ENCODE measurements around the gene TOB2. TPM values are rescaled to one million over a fixed set of nuclear protein-coding genes. Genes with fewer than 3 reads are reported as not detected.
"Not testable (repeated sequence)": the region's sequence is repeated elsewhere in the genome, so short reads cannot be mapped to it uniquely, and the experiment has no call there.

The TOB2 gene
- total and polyA plus RNA-seq, 3 donors from 2014 or later, result 32.7 to 41.7 (median 35.4) TPM

- peak; percentile 56 for TF ChIP-seq POLR2A (IDR thresholded peaks at IDR 0.05)
- no peak for TF ChIP-seq CTCF (IDR thresholded peaks at IDR 0.05)
- H3K4me1 ChIP-seq, result peaks cover 27% of the 10 kb centered on the region
- peak overlapping the region; percentile 94 to 96 for H3K4me3 ChIP-seq
- DNase-seq, result peak; percentile 97
- no peaks in the 10 kb centered on the region for H3K9me3 ChIP-seq
- no peaks in the 10 kb centered on the region for H3K27me3 ChIP-seq
- WGBS, 2 donors, result 0 to 1% methylated on average over 35 of the region's 35 CpGs
- H3K27ac ChIP-seq, result peak overlapping the region; percentile 96 to 97
- intact Hi-C loops (cut with DNase I; ENCODE audit: low total_unique reads), result no loop called here
- no peaks in the 10 kb centered on the region for H3K36me3 ChIP-seq (ENCODE audit: low read depth, missing control alignments)
Measured at GRCh38 chr22:41444360-41445128, 2.1 kb downstream of the TOB2 start.

GRCh38 chr22:41442240-41442792 lies 4.3 kb downstream of the TOB2 start:
- Histone ChIP-seq H3K4me1 (peaks cover 26% of the 10 kb centered on the region), H3K36me3 (ENCODE audit: low read depth, missing control alignments) (no peaks in the 10 kb centered on the region), H3K27me3 (no peaks in the 10 kb centered on the region), H3K27ac (no peak overlapping the region), H3K9me3 (no peaks in the 10 kb centered on the region), H3K4me3 (no peak overlapping the region)
- DNase-seq, result no peak
- TF ChIP-seq CTCF (IDR thresholded peaks at IDR 0.05) (no peak), POLR2A (IDR thresholded peaks at IDR 0.05) (no peak)
- intact Hi-C loops (cut with DNase I; ENCODE audit: low total_unique reads), result no loop called here
- WGBS, 2 donors, result 36 to 42% methylated on average over 2 of the region's 2 CpGs

- H3K9me3 ChIP-seq; DNase-seq; H3K36me3 ChIP-seq (ENCODE audit: low read depth, missing control alignments); H3K27ac ChIP-seq; H3K27me3 ChIP-seq; intact Hi-C loops (cut with DNase I; ENCODE audit: low total_unique reads); H3K4me3 ChIP-seq: not testable (repeated sequence)
- peaks cover 26% of the 10 kb centered on the region for H3K4me1 ChIP-seq
- WGBS, 2 donors, result 78 to 83% methylated on average over 5 of the region's 5 CpGs
Measured at GRCh38 chr22:41440511-41440910, 6.1 kb downstream of the TOB2 start.

- TF ChIP-seq POLR2A (IDR thresholded peaks at IDR 0.05) (no peak), CTCF (IDR thresholded peaks at IDR 0.05) (no peak)
- no peak overlapping the region for H3K4me3 ChIP-seq
- H3K36me3 ChIP-seq (ENCODE audit: low read depth, missing control alignments), result no peaks in the 10 kb centered on the region
- H3K27ac ChIP-seq, result no peak overlapping the region
- H3K4me1 ChIP-seq, result peaks cover 11% of the 10 kb centered on the region
- H3K9me3 ChIP-seq, result no peaks in the 10 kb centered on the region
- no peak for DNase-seq
- intact Hi-C loops (cut with DNase I; ENCODE audit: low total_unique reads), result no loop called here
- H3K27me3 ChIP-seq, result no peaks in the 10 kb centered on the region
- WGBS, 2 donors, result 90% methylated on average over 7 of the region's 7 CpGs
Measured at GRCh38 chr22:41437198-41437597, 9.4 kb downstream of the TOB2 start.

- TF ChIP-seq CTCF (IDR thresholded peaks at IDR 0.05), result no peak
- TF ChIP-seq POLR2A (IDR thresholded peaks at IDR 0.05), result no peak
- Histone ChIP-seq H3K27me3 (no peaks in the 10 kb centered on the region), H3K4me3 (no peak overlapping the region), H3K27ac (no peak overlapping the region), H3K4me1 (peaks cover 6% of the 10 kb centered on the region), H3K9me3 (no peaks in the 10 kb centered on the region), H3K36me3 (ENCODE audit: low read depth, missing control alignments) (no peaks in the 10 kb centered on the region)
- no peak for DNase-seq
- intact Hi-C loops (cut with DNase I; ENCODE audit: low total_unique reads), result no loop called here
- WGBS, 2 donors, result 84 to 87% methylated on average over 12 to 23 of the region's 23 CpGs
Measured at GRCh38 chr22:41436322-41437113, 10.1 kb downstream of the TOB2 start.

All from testis (tissue), 3 donors.